HCT116 (cell line): ENCODE data around the gene NR5A2. TPM values are rescaled to one million over a fixed set of nuclear protein-coding genes. Genes with fewer than 3 reads are reported as not detected.

Source experiments
- ATAC-seq: fragments of 200-7000 bp; cut with Tn5 transposase; 2 replicates; pipeline ENCODE4 v1.9.1; 2020; ENCODE audit warnings: mild to moderate bottlenecking, moderate library complexity
- BruUV-seq: library from RNA; stranded (reverse); fragments of 400-500 nt; replicated peaks from 2 replicates; lab custom pipeline; 2021; lab: Mats Ljungman, UMichigan
- CTCF ChIA-PET: fragments of 300-600 bp; sonication (Branson Sonifier 250); formaldehyde crosslinking; loops from one replicate; lab custom pipeline; 2021; ENCODE audit warnings: antibody characterized with exemption; lab: Charles Lee
- POLR2A ChIA-PET: fragments of 300-600, 350-600 bp; sonication (Branson Sonifier 250); formaldehyde crosslinking; loops from one replicate; lab custom pipeline; 2021; ENCODE audit warnings: antibody characterized with exemption; lab: Charles Lee
- RAD21 ChIA-PET, 2 experiments: fragments of 300-600 bp; sonication (Branson Sonifier 250); formaldehyde crosslinking; loops; one replicate each; lab custom pipeline; 2023; ENCODE audit warnings: low total read pairs in 2 of 2; ENCODE audit not compliant: uncharacterized antibody in 2 of 2, unreplicated experiment in 2 of 2, low non-redundant PET in 1 of 2; lab: Charles Lee
- DNase-seq: peaks from one replicate; pipeline ENCODE4 v3.0.0-alpha.2; 2010; ENCODE audit warnings: low read depth, low spot score
- H2AFZ ChIP-seq: fragments of 200-600 bp; shearing (Covaris generic), sonication (generic); 2 replicates; pipeline ENCODE4 v1.6.1; 2017; ENCODE audit warnings: low read depth, mixed run types, mixed read lengths, antibody characterized with exemption, low read length; ENCODE audit not compliant: poor library complexity, severe bottlenecking
- H3K27ac ChIP-seq: 2 replicates; pipeline ENCODE4 v1.5.1; 2012; ENCODE audit warnings: low read depth, low read length
- H3K27me3 ChIP-seq: fragments of 200-600 bp; sonication (generic); 2 replicates; pipeline ENCODE4 v1.6.1; 2016; ENCODE audit warnings: mixed run types, low read length, mixed read lengths; ENCODE audit not compliant: insufficient read depth
- H3K36me3 ChIP-seq, 2 experiments: fragments of 200-500 bp in 1 of 2; fragments of 200-600 bp in 1 of 2; sonication (Bioruptor generic) in 1 of 2; sonication (generic) in 1 of 2; 2 replicates each; pipeline versions ENCODE4 v1.5.1 to v1.6.1; 2014 to 2016; ENCODE audit warnings: low read length in 2 of 2, inconsistent platforms in 1 of 2, mixed read lengths in 1 of 2, mixed run types in 1 of 2; ENCODE audit not compliant: insufficient read depth in 2 of 2, control insufficient read depth in 1 of 2
- H3K4me1 ChIP-seq, 2 experiments: fragments of 200-600 bp in 1 of 2; sonication (generic) in 1 of 2; 2 replicates each; pipeline versions ENCODE4 v1.5.1 to v1.6.1; 2012 to 2017; ENCODE audit warnings: low read length in 2 of 2, inconsistent platforms in 1 of 2, mild to moderate bottlenecking in 1 of 2, mixed read lengths in 1 of 2, mixed run types in 1 of 2, moderate library complexity in 1 of 2; ENCODE audit not compliant: insufficient read depth in 2 of 2, control insufficient read depth in 1 of 2
- H3K4me2 ChIP-seq: fragments of 200-600 bp; sonication (generic); 2 replicates; pipeline ENCODE4 v1.6.1; 2017; ENCODE audit warnings: mixed run types, low read length, mixed read lengths
- H3K4me3 ChIP-seq, 2 experiments: fragments of 200-600 bp in 1 of 2; sonication (generic) in 1 of 2; replicated peaks in 1 of 2; 2 replicates each; pipeline ENCODE4 v1.5.1; 2011 to 2016; ENCODE audit warnings: low read length in 2 of 2, control low read depth in 1 of 2, low read depth in 1 of 2, mild to moderate bottlenecking in 1 of 2, mixed read lengths in 1 of 2, mixed run types in 1 of 2
- H3K79me2 ChIP-seq: fragments of 200-600 bp; sonication (generic); 2 replicates; pipeline ENCODE4 v1.6.1; 2017; ENCODE audit warnings: mild to moderate bottlenecking, mixed run types, low read length, moderate library complexity, mixed read lengths; ENCODE audit not compliant: insufficient read depth
- H3K9ac ChIP-seq: fragments of 200-600 bp; sonication (generic); 2 replicates; pipeline ENCODE4 v1.6.1; 2016; ENCODE audit warnings: low read length, mixed read lengths
- H3K9me2 ChIP-seq: fragments of 200-600 bp; sonication (generic), shearing (Covaris generic); 2 replicates; pipeline ENCODE4 v1.6.1; 2017; ENCODE audit warnings: mixed run types, mild to moderate bottlenecking, moderate library complexity; ENCODE audit not compliant: insufficient read depth
- H3K9me3 ChIP-seq, 2 experiments: fragments of 200-500 bp in 1 of 2; fragments of 200-600 bp in 1 of 2; sonication (Bioruptor generic) in 1 of 2; sonication (generic) in 1 of 2; 2 replicates each; pipeline ENCODE4 v1.6.1; 2014 to 2017; ENCODE audit warnings: low read length in 2 of 2, mixed read lengths in 2 of 2, inconsistent platforms in 1 of 2, low read depth in 1 of 2, mild to moderate bottlenecking in 1 of 2, mixed run types in 1 of 2, moderate library complexity in 1 of 2; ENCODE audit not compliant: control insufficient read depth in 1 of 2, insufficient read depth in 1 of 2
- H4K20me1 ChIP-seq: fragments of 200-600 bp; sonication (generic), shearing (Covaris generic); 2 replicates; pipeline ENCODE4 v1.6.1; 2017; ENCODE audit warnings: mixed run types, mild to moderate bottlenecking, moderate library complexity; ENCODE audit not compliant: insufficient read depth
- ATF3 ChIP-seq: IDR thresholded peaks from 2 replicates; pipeline ENCODE4 v1.6.1; 2012
- CBX3 ChIP-seq: IDR thresholded peaks from 2 replicates; pipeline ENCODE4 v1.6.1; 2012; ENCODE audit warnings: low read depth
- CEBPB ChIP-seq: IDR thresholded peaks from 2 replicates; pipeline ENCODE4 v1.6.1; 2012; ENCODE audit warnings: low read depth
- CTCF ChIP-seq, 3 experiments: fragments of 200-600 bp in 1 of 3; sonication (generic) in 1 of 3; IDR thresholded peaks in 2 of 3; conservative IDR thresholded peaks in 1 of 3; 2 replicates each; pipeline ENCODE4 v1.5.1; 2012 to 2017; ENCODE audit warnings: low read depth in 2 of 3, low read length in 2 of 3, antibody characterized with exemption in 1 of 3, borderline replicate concordance in 1 of 3, control low read depth in 1 of 3, mild to moderate bottlenecking in 1 of 3, mixed read lengths in 1 of 3, mixed run types in 1 of 3, moderate library complexity in 1 of 3; ENCODE audit not compliant: insufficient read depth in 1 of 3
- EGR1 ChIP-seq: IDR thresholded peaks from 2 replicates; pipeline ENCODE4 v1.6.1; 2012; ENCODE audit warnings: low read depth
- ELF1 ChIP-seq: IDR thresholded peaks from 2 replicates; pipeline ENCODE4 v1.6.1; 2012; ENCODE audit warnings: low read depth, borderline replicate concordance
- EZH2 ChIP-seq: fragments of 200-600 bp; sonication (generic); IDR thresholded peaks from 2 replicates; pipeline ENCODE4 v1.6.1; 2017; ENCODE audit warnings: antibody characterized with exemption, mixed run types
- EZH2phosphoT487 ChIP-seq: fragments of 200-600 bp; IDR thresholded peaks from 2 replicates; pipeline ENCODE4 v1.6.1; 2018; ENCODE audit warnings: antibody characterized with exemption, borderline replicate concordance
- FOSL1 ChIP-seq: IDR thresholded peaks from 2 replicates; pipeline ENCODE4 v1.6.1; 2012; ENCODE audit warnings: low read depth
- JUND ChIP-seq: IDR thresholded peaks from 2 replicates; pipeline ENCODE4 v1.6.1; 2012
- POLR2A ChIP-seq: IDR thresholded peaks from 2 replicates; pipeline ENCODE4 v1.7.0; 2011; ENCODE audit warnings: borderline replicate concordance; ENCODE audit not compliant: insufficient read depth, insufficient read length; ENCODE audit errors: extremely low read depth
- POLR2AphosphoS5 ChIP-seq: IDR thresholded peaks from 2 replicates; pipeline ENCODE4 v1.6.1; 2011; ENCODE audit warnings: mild to moderate bottlenecking, low read depth, low read length, moderate library complexity
- RAD21 ChIP-seq: IDR thresholded peaks from 2 replicates; pipeline ENCODE4 v1.6.1; 2012; ENCODE audit warnings: low read depth, mild to moderate bottlenecking
- SIN3A ChIP-seq: IDR thresholded peaks from 2 replicates; pipeline ENCODE4 v1.6.1; 2012; ENCODE audit warnings: low read depth
- SP1 ChIP-seq: IDR thresholded peaks from 2 replicates; pipeline ENCODE4 v1.6.1; 2012; ENCODE audit warnings: low read depth
- SRF ChIP-seq: IDR thresholded peaks from 2 replicates; pipeline ENCODE4 v1.6.1; 2012; ENCODE audit warnings: low read depth
- YY1 ChIP-seq: IDR thresholded peaks from 2 replicates; pipeline ENCODE4 v1.6.1; 2011; ENCODE audit warnings: low read length, low read depth, moderate library complexity, mild to moderate bottlenecking; ENCODE audit not compliant: insufficient replicate concordance; ENCODE audit errors: extremely low read depth
- ZBTB33 ChIP-seq: IDR thresholded peaks from 2 replicates; pipeline ENCODE4 v1.6.1; 2011; ENCODE audit warnings: mild to moderate bottlenecking, low read length, moderate library complexity; ENCODE audit not compliant: insufficient replicate concordance; ENCODE audit errors: extremely low read depth
- ZFX ChIP-seq: fragments of 450-650 bp; IDR thresholded peaks from 2 replicates; pipeline ENCODE4 v1.6.1; 2017
- ZNF274 ChIP-seq: fragments of 200-500 bp; sonication (Bioruptor generic); IDR thresholded peaks from 2 replicates; pipeline ENCODE4 v1.6.1; 2014; ENCODE audit warnings: mild to moderate bottlenecking, low read depth, low read length, inconsistent platforms
- intact Hi-C: fragments of 100-400 bp; cut with micrococcal nuclease; formaldehyde crosslinking; loops from 2 replicates; pipeline ENCODE4 v1.10.0; 2022
- total RNA-seq: library from RNA; stranded (reverse); gene quantifications from one replicate; pipeline ENCODE4 v1.2.1, GENCODE V29; 2021; ENCODE audit not compliant: unreplicated experiment
- TF ChIP-seq, protein P1 (sequence below): IDR thresholded peaks from 2 replicates; pipeline ENCODE4 v1.6.1; 2012
- TF ChIP-seq, protein P2 (sequence below): IDR thresholded peaks from 2 replicates; pipeline ENCODE4 v1.6.1; 2012; ENCODE audit warnings: low read depth

NR5A2 gene
- total RNA-seq, 1 experiment from 2014 or later, result 0.91 TPM

GRCh38 chr1:200150721-200151120 is 123.2 kb downstream of the NR5A2 start:
- Histone ChIP-seq H3K9me2 (no peaks in the 10 kb centered on the region), H3K9ac (no peak overlapping the region), H3K79me2 (no peaks in the 10 kb centered on the region), H4K20me1 (no peaks in the 10 kb centered on the region), H3K4me3 (peak overlapping the region in 1 of 2 experiments; percentile 21; a peak in 1 of 4 replicates), H3K27ac (no peak overlapping the region), H3K4me1 (peaks cover 9 to 24% of the 10 kb centered on the region in 2 experiments; a peak in 3 of 4 replicates), H3K27me3 (no peaks in the 10 kb centered on the region), H3K4me2 (peak overlapping the region; percentile 67), H3K9me3 (no peaks in the 10 kb centered on the region), H2AFZ (peak overlapping the region; percentile 72), H3K36me3 (no peaks in the 10 kb centered on the region)
- CTCF ChIA-PET, result no interaction called here
- RAD21 ChIA-PET, result no interaction called here
- peak; percentile 51 for DNase-seq
- intact Hi-C loops, result no loop called here
- no TSS peak for BruUV-seq
- peak; percentile 93 for ATAC-seq
- POLR2A ChIA-PET, result no interaction called here
- TF ChIP-seq RAD21 (no peak), JUND (peak; percentile 69), ELF1 (no peak), POLR2AphosphoS5 (no peak), CTCF (IDR thresholded peaks at IDR 0.05 in 2 of 3, conservative IDR thresholded peaks at IDR 0.05 in 1 of 3; ENCODE audit: borderline replicate concordance in 1 of 3, insufficient read depth in 1 of 3, low read depth in 2 of 3, low read length in 2 of 3) (no peak), EZH2phosphoT487 (no peak), CBX3 (peak; percentile 69; the same call in 1 of the 2 replicates), FOSL1 (peak; percentile 76), POLR2A (no peak), ATF3 (no peak), ZNF274 (no peak), SIN3A (no peak), YY1 (peak; percentile 37), SRF (no peak), CEBPB (no peak), EZH2 (no peak), SP1 (peak; percentile 45; the same call in 1 of the 2 replicates), ZFX (no peak), ZBTB33 (no peak), EGR1 (no peak)
- TF ChIP-seq, protein P1, sequence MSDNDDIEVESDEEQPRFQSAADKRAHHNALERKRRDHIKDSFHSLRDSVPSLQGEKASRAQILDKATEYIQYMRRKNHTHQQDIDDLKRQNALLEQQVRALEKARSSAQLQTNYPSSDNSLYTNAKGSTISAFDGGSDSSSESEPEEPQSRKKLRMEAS, result peak; percentile 15; the same call in 1 of the 2 replicates
- TF ChIP-seq, protein P2, sequence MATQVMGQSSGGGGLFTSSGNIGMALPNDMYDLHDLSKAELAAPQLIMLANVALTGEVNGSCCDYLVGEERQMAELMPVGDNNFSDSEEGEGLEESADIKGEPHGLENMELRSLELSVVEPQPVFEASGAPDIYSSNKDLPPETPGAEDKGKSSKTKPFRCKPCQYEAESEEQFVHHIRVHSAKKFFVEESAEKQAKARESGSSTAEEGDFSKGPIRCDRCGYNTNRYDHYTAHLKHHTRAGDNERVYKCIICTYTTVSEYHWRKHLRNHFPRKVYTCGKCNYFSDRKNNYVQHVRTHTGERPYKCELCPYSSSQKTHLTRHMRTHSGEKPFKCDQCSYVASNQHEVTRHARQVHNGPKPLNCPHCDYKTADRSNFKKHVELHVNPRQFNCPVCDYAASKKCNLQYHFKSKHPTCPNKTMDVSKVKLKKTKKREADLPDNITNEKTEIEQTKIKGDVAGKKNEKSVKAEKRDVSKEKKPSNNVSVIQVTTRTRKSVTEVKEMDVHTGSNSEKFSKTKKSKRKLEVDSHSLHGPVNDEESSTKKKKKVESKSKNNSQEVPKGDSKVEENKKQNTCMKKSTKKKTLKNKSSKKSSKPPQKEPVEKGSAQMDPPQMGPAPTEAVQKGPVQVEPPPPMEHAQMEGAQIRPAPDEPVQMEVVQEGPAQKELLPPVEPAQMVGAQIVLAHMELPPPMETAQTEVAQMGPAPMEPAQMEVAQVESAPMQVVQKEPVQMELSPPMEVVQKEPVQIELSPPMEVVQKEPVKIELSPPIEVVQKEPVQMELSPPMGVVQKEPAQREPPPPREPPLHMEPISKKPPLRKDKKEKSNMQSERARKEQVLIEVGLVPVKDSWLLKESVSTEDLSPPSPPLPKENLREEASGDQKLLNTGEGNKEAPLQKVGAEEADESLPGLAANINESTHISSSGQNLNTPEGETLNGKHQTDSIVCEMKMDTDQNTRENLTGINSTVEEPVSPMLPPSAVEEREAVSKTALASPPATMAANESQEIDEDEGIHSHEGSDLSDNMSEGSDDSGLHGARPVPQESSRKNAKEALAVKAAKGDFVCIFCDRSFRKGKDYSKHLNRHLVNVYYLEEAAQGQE, result no peak
